Measurements from ENCODE around the gene CHRNA3. TPM values are rescaled to one million over a fixed set of nuclear protein-coding genes. Genes with fewer than 3 reads are reported as not detected.
A peak's percentile ranks its signal among the peaks of the same experiment; 100 is the strongest.
"Not testable (repeated sequence)": the region's sequence is repeated elsewhere in the genome, so short reads cannot be mapped to it uniquely, and the experiment has no call there.

Gene CHRNA3
- polyA plus RNA-seq, 4 donors: 0.86 to 1.5 (median 1.2) TPM

DNA sequence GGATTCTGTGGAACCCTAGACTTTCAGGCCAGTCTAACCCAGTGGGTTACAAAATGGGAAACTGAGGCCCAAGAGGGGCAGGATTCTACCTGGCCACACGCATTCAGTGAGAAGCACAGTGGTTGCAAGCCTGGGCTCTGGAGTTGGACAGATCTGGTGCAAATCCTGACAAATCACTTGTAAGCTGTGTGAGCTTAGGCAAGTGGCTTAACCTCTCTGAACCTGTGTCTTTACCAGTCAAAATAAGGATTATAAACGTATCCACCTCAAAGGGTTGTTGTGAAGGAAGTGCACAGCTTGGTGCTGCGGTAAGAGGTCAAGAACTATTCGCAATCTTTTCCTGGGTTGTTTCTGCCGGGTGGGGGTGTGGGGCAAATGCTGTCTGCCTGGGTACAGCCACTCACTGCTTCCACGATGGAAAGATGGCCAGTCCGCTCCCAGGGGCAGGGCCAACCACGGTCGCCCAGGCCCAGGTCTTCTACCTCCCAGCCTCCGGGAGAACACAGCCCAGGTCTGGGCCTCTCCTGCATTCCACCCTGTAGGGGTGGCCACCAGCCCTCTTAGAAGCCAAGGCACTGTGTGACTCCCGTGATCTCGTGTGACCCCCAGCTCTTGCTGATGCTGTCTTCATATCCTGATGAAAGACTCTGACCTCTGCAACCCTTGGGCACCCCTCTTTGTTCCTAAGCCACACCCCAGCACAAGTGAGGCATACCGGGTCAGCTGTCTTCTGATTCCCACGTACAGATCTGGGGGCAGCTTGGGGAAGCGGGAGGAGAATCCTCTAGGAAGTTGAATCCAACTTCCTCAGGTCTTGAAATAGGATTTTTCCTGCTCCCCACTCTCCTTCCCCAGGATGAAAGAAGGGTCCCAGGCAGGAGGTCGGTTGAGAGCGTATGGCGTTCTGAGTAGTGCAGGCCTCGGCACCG, 1.5 kb downstream of the CHRNA3 start:
- DNase-seq (ENCODE audit: low read depth in 4 of 4, low spot score in 2 of 4): no peak

DNA sequence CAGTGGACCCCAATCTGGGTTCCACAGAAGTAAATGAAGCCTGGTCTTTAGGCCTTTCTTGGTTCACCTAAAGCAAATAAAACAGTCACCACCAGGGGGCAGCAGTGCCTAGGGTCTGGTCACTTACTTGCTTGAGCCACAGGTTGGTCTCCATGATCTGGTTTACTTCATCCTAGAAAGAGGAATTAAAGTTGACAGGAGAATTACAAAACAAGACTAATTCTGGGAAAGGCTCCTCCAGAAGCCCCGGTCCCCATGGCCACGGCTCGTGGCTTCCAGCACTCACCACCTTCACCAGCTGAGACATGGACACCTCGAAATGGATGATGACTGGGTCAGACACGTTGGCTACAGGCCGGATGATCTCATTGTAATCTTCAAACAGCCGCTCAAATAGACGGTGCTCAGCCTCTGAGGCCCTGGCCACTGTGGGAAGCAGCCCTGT, 2.3 kb downstream of the CHRNA3 start:
- peak in 3 of 4 donors; percentile 67 to 82 (median 75) for DNase-seq (ENCODE audit: low read depth in 4 of 4, low spot score in 2 of 4)

DNA sequence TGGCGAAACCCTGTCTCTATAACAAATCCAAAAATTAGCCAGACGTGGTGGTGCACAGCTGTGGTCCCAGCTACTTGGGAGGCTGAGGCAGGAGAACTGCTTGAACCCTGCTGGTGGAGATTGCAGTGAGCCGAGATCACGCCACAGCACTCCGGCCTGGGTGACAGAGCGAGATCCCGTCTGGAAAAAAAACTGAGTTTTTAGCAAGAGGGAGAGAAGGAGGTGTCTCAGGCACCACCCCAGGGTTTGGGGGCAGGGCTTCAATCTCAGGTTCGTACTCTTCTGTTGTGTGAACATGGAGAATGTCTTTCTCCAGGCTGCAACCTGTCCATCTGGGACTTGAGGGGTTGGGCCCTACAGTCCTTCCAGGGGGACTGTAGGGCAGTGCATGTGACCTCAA, 2.7 kb downstream of the CHRNA3 start:
- no peak for DNase-seq (ENCODE audit: low read depth in 4 of 4, low spot score in 2 of 4)

DNA sequence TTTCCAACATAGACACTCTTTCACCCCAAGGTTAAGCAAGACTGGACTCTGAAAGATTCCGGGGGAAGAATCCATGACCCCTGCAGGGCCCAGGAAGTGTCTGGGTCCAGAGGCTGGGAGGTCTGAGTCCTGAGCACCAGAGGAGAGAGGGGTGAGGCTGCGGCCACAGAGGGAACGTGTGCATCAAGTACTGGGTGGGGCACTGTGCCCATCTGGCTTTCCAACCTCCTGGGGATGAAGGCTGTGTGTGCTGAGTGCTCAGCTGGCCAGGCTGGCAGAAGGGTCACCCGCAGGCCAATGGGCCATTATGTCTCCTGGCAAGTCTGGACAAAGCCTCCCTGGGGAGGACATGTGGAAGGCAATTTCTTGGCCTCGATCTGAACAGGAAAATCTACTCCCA, 3.3 kb downstream of the CHRNA3 start:
- no peak for DNase-seq (ENCODE audit: low read depth in 4 of 4, low spot score in 2 of 4)

DNA sequence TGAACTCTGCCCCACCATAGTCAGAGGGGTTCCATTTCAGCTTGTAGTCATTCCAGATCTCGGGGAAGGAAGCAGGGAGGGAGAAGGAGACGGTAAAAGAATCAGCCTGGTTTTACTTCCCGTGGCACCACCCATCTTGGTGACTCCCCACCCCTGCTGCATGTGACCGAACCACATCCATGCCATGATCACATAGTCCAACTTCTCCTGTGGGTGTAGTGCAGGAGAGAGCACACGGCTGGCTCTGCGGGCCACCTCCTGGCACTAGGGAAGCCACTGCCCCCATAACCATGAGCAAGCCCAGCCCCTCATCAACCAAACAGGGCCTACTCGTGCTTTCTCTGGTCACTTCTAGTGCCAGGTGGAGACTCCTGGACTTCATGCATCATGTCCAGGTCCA, 3.7 kb downstream of the CHRNA3 start:
- no peak for DNase-seq (ENCODE audit: low read depth in 4 of 4, low spot score in 2 of 4)

DNA sequence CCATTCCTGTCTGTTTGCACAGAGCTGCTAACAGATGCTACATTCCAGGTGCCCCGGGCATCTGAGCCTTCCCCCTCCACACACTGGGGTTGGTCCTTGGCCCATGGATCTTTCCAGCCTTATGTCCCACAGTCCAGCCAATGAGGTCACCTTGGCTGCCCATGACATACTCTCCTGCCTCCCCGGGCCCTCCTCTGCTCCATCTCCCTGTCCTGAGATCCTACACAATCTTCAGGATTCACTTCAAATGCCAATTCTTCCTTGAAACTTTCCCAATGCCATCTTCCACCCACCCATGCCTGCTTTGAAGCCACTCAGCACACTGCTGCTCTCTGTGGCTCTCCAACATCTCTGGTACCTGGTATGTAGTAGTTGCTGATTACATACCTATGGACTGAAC, 4.3 kb downstream of the CHRNA3 start:
- DNase-seq (ENCODE audit: low read depth in 4 of 4, low spot score in 2 of 4): no peak

DNA sequence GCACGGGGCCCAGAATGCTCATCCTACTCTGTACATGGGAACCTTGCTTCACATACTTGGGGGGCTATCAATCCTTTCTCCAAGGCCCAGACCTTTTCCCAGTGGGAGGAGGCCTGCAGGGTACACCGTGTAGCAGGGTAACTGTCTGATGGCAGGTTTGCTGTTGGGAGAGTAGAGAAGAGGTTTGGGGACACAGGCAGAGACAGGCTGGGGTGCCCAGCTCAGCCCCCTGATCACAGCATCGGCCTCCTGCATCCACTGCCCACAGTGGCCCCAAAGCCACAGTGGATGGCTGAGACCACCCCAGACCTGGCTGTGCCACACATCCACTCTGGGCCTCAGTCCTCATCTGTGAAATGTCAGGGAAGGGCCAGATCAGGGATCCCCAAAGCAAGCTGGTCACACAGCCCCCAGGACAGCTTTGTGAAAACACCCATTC, 5.6 kb downstream of the CHRNA3 start:
- DNase-seq (ENCODE audit: low read depth in 4 of 4, low spot score in 2 of 4): no peak

DNA sequence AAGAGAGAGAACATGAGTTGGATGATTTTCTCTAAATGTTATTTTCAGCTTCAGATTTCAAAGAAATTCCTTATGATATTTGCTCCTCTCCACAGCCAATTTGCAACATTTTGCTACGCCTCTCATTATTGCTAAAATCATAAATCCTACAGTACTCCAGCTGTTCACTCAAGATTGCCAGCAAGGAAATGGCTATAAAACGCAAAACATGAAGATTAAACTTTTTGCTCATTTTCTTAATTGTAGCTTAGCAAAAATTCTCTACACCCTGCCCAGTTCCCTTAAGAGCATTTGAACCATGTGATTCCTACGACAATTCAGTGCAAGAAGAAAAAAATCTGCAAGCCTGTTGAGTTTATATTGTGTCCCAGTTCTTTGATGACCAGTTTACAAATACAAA, 6.8 kb downstream of the CHRNA3 start:
- no peak for DNase-seq (ENCODE audit: low read depth in 4 of 4, low spot score in 2 of 4)

DNA sequence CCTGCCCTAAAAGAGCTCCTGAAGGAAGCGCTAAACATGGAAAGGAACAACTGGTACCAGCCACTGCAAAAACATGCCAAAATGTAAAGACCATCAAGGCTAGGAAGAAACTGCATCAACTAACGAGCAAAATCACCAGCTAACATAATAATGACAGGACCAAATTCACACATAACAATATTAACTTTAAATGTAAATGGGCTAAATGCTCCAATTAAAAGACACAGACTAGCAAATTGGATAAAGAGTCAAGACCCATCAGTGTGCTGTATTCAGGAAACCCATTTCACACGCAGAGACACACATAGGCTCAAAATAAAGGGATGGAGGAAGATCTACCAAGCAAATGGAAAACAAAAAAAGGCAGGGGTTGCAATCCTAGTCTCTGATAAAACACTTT, 11.2 kb downstream of the CHRNA3 start:
- DNase-seq (ENCODE audit: low read depth in 4 of 4, low spot score in 2 of 4): not testable (repeated sequence)

DNA sequence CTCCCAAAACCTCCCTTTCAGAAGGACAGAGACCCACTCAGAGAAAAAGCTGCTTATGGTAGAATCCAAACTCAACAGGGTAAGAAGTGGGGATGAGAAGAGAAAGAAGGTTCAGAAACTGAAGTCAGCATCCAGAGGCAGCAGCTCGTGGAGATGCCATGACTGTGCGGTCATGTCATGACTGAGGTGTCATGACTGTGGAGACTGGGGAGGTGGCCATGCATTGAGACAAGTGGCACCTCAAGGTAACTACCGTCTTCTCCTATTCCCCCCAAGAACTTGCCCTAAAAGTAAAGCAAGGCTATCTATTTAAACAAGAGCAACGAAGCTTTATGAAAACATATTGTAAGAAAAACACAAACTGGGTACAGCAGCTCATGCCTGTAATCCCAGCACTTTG, 15.1 kb downstream of the CHRNA3 start:
- no peak for DNase-seq (ENCODE audit: low read depth in 4 of 4, low spot score in 2 of 4)

DNA sequence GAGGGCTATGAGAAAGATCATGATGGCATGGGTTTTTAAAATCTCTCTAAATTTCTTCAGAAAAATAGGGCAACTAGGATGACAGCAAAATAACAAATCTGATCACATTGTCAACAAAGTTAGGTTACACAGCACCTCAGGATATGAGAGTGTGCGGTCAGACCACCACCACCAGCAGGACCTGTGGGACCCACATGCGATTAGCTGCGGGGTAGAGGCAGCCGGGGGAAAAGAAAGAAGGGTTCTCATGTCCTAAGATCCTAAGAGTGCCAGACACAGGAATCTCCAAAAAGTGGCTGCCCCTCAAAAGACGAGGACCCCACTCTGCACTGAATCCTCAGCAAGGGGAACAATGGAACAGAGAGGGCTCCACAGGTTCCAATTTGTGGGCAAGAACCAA, 15.6 kb downstream of the CHRNA3 start:
- DNase-seq (ENCODE audit: low read depth in 4 of 4, low spot score in 2 of 4): no peak

DNA sequence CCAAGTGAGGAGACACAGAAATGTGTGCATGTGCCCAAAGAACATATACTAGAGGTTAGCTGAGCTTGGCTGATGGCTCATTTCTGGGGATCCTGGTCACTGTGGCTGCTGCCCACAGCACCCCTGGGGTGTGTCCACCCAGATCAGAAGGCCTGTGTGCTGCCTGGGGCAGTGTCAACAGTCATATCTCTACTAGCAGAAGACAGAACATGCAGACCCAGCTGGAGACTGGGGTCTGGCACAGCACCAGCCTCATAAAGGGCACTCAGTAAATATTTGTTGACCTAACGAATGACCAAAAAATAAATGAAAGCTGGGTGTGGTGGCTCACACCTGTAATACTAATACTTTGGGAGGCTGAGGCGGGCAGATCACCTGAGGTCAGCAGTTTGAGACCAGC, 16.4 kb downstream of the CHRNA3 start:
- DNase-seq (ENCODE audit: low read depth in 4 of 4, low spot score in 2 of 4): no peak

DNA sequence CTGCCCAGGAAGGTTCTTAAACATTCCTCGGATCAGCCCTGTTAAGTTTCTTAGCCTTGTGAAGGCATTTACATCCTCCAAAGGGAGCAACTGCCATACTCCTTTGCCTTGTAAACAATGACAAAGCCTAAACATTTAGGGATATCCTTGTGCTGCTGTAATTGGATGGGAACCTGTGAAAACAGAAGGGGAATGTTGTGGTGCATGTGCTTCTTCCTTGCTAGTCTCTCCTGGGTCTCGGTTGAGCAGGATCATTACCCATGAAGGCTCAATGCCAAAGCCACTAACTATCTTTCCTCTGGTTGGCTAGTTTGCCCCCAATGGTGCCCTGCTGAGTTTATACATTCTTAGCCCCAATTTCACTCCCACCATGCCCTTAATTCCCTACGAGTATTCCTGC, 17.3 kb downstream of the CHRNA3 start:
- DNase-seq (ENCODE audit: low read depth in 4 of 4, low spot score in 2 of 4): no peak

DNA sequence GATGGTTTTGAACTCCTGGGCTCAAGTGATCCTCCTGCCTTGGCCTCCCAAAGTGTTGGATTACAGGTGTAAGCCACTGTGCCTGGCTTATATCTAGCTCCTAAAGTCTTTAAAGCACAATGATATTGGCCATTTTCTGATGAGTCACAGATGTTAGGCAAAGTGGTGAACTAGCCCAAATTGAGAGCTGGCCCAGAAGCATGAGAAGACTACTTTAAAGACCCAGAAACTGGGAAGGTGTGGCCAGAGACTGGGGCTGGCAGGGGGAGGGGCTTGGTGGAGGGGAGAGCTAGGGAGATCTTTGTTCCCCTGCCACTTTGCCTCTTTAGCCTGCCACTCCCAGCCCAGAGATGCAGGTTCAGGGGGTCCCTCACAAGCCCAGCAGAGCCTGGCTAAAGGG, 21.6 kb downstream of the CHRNA3 start:
- DNase-seq (ENCODE audit: low read depth in 4 of 4, low spot score in 2 of 4): no peak

DNA sequence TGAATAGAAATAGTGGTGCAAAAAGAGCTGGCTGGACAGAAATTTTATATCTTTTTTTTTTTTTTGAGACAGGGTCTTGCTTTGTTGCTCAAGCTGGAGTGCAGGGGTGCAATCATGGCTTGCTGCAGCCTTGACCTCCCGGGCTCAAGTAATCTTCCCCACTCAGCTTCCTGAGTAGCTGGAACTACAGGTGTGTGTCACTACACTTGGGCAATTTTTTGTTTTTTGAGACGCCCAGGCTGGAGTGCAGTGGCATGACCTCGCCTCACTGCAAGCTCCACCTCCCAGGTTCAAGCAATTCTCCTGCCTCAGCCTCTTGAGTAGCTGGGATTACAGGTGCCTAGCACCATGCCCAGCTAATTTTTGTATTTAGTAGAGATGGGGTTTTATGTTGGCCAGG, 22.4 kb downstream of the CHRNA3 start:
- DNase-seq (ENCODE audit: low read depth in 4 of 4, low spot score in 2 of 4): no peak

DNA sequence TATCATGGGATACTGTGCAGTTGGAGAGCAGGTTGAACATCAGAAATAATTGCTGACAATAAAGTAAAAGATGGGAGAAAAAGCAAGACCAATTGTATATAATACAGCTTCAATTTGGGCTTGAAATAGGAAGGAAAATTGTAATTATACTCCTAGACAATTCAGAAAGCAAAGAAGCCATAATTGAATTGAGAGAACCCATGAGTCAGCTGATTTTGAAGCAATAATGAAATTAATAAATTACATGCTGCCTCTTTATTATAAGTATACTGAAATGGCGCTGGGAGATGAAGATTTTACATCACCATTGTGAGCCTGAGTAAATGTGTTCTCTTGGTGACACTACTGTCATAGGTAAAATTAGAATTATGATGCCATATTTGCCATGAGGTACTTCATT, 23.2 kb downstream of the CHRNA3 start:
- no peak for DNase-seq (ENCODE audit: low read depth in 4 of 4, low spot score in 2 of 4)

DNA sequence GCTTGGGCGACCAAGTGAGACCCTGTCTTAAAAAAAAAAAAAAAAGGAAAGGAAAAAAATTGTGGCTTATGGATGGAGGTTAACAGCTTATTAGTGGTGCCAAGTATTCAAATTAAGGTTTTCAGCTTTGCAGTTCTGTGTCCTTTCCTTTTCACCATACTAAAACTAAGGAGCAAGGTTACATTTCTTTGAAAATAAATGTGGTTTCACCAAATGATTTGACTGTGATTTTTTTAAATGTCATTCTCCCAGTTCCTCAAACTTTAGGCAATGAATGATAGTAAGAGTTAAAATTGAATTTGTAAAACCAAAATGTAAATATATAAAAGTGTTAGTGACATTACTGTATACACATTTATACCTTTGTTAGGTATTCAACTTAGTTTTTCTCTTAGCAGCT, 45.9 kb downstream of the CHRNA3 start:
- no peak for DNase-seq (ENCODE audit: low read depth in 4 of 4, low spot score in 2 of 4)

DNA sequence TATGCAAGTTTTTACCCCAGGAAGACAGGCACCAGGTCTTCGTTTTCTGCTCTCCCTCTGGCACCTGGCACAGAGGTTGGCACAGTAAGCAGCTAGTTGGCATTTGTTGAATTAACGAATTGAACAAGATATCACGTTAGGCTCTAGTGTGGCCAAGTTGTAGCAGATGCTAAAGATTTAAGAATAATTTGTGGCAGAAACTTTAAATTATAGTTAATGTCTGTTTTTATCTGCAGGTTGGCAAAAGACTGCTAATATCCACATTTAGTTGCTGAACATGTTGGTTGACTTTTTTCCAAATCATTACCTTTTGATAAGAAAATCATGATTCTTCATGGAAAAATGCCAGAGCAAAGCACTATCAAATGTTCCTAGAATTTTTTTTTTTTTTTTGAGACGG, 47.4 kb downstream of the CHRNA3 start:
- DNase-seq (ENCODE audit: low read depth in 4 of 4, low spot score in 2 of 4): no peak

DNA sequence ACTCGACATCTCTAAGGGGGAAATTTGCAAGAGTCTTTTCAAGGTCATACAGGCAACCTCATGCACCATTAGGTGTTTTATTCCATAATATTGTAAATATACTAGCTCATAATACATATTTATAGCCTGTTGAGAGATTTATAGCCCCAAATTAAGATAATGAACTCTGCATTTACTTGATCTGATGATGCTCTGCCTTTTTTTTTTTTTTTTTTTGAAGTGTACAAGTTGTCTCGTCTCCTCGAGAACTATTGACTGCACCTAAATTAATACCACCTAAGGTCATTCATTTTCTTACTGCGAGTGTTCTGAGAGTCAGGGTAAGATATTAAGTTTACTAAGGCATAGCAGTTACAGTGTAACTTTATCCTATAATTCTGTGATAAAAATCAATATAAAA, 49.4 kb downstream of the CHRNA3 start:
- DNase-seq (ENCODE audit: low read depth in 4 of 4, low spot score in 2 of 4): no peak

DNA sequence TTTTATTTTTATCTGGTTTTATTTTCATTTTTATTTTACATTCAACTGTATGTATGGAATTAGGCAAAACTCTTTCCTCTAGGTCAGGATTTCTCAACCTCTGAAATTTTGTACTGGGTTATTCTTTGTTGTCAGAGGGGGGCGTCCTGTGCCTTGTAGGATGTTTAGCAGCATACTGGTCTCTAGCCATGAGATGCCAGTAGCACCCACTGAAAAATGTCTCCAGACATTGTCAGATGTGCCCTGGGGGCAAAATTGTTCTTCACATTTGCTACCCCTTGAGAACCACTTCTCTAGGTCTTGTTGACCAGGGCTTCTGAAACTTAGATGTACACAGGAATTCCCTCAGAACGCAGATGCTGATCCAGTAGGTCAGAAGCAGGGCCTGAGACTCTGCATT, 50.1 kb downstream of the CHRNA3 start:
- DNase-seq (ENCODE audit: low read depth in 4 of 4, low spot score in 2 of 4): no peak

DNA sequence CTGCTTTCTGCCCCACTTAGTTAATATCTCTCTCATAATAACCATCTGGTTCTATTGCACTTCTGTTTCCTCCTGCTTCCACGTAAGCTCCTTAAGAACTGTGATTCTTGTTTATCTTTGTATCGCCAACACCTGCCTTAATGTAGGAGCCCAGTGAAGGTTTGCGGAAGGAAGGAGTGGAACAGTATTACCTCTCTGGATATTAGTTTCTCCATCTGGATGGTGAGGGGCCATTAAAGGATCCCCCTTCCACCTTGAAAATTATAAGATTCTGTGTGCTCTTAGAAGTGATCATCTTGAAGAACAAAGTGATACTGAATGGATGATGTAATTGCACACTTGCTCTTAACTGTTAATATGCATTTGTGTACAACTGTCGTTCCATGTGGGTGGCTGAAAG, 53.3 kb downstream of the CHRNA3 start:
- no peak for DNase-seq (ENCODE audit: low read depth in 4 of 4, low spot score in 2 of 4)

DNA sequence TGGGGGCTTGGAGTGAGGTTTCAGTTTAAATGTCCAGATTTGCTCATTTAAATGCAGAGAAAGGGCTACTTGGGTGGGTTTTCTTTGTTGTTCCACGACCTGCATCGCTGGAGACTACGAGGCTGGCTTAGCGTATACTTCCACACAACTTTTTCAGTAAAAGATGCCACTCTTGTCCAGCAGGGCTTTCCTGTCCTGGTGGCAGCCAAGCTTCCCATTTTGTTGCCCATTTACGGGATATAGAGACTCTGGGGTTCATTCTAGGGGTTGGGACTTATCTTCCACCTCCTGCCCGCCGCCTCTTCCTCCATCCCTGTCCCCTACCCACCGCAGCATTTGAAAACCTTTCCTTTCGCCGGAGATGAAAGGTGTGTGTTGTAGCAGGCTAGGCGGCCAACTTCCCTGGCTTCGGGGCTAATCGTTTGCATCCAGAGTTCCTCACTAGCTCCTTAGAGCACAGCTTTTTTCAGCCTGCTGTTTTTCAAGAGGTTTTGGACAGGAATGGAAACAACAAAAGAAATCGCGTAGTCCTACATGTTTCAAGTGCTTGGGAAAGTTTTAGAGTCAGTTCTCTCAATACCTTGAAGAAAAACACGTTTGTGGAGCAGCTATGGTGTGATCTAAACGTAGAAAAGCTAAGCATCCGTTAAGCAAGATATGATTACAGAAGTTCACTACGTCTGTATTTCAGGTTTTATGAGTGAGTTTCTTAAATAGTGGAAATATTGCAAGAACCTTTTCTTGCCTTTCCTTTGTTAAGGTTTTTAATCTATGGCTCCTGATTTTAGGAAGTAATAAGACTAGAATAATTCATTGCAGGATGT, 54.6 kb downstream of the CHRNA3 start:
- peak; percentile 34 to 52 (median 36) for DNase-seq (ENCODE audit: low read depth in 4 of 4, low spot score in 2 of 4)

Data from left renal cortex interstitium (tissue), 4 donors.